Bronchus fibroblast of lung (primary cell): ENCODE data around the gene DAZL. TPM values are rescaled to one million over a fixed set of nuclear protein-coding genes. Genes with fewer than 3 reads are reported as not detected.

ENCODE experiments used
- total RNA-seq: library from RNA; depleted of rRNA; stranded (reverse); fragments of >200 nt; gene quantifications from 2 replicates; pipeline ENCODE4 v1.2.3, GENCODE V29; 2015

Gene DAZL, protein sequence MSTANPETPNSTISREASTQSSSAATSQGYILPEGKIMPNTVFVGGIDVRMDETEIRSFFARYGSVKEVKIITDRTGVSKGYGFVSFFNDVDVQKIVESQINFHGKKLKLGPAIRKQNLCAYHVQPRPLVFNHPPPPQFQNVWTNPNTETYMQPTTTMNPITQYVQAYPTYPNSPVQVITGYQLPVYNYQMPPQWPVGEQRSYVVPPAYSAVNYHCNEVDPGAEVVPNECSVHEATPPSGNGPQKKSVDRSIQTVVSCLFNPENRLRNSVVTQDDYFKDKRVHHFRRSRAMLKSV
- not detected in 2 replicates for total RNA-seq

DNA sequence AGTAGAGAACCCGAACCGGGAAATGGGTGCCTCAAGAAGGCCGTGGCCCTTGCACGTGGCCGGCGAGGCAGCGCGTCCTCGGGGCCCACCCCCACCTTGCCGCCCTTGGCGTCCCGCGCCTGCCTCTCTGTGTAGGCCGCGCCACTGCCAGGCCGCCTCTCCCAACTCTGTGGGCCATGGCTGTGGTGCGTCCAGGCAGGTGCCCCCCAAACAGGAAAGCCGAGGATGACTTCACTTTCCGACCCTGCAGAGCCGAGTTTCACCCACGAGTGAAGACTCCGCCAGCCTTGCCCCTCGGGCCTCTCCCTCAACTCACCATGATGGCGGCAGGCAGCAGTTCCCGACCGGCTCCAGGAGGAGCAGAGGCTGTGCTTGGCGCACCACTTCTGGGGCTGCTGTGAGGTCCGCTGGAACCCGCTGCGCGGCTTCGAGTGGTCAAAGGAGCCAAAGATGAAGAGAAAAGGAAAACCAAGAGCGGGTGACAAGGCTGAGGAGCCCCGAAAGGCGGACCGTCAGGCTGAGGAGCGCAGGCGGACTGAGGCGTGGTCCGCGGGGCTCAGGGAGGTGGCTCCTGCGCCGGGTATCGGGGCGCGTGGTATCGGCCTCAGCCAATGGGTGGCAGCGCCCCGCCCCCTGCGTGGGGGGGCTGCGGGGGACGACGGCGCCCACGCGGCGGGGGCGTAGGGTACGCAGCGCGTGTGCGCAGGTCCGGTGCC is at the start of gene DAZL:
DAZL (minus strand) TSS at position 537 of the 716 bp plus-strand sequence; CDS start at position 319, 218 bp downstream.

Other genes with a start within 250 kb of the DAZL start
- gene RFTN1, start 91.7 kb downstream of the DAZL start, total RNA-seq = 19.3 and 20.7 TPM in 2 replicates